ENCODE data around the gene PROSER3.

The PROSER3 gene

DNA sequence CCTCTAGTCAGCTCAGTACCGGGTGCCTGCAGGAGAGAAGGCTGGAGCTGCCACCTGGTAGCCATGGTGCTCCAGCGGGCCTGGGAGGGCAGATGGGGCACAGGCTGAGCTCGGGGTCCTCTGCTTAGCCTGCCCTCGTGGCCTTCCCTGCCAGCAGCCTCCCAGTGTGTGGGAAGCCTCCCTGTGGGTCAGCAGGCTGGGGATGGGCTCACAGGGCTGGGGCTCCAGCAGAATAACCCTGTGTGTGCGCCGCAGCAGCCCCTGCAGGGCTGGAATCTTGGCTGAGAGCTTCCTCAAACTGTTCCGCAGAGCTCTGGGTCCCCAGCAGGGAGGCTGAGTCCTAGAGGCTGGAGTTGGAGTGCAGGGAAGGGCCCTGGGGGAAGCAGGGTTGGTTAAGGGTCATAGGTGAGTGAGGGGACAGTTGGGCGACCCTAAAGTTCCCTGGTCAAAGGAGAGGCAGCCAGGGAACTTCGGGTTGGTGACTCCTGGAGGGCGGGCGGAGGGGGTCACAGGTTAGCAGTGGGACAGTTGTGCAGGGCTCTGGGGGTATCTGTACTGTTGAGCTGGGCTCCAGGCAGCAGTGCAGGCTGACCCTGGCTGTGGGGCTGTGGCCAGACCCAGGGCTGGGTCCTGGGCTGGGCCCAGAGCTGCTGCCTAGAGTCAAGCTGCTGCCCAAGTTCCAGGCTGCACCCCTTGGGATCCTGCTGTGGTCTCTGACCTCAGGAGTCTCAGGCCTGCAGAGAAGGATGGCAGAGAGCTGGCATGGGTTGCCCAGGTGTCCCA lies 31.4 kb downstream of the PROSER3 start:
- no peak for TF ChIP-seq ZBTB7A (IDR thresholded peaks at IDR 0.05; ENCODE audit: low read depth)
- no peak for TF ChIP-seq FOXM1 (IDR thresholded peaks at IDR 0.05; ENCODE audit: borderline replicate concordance, low read depth)

DNA sequence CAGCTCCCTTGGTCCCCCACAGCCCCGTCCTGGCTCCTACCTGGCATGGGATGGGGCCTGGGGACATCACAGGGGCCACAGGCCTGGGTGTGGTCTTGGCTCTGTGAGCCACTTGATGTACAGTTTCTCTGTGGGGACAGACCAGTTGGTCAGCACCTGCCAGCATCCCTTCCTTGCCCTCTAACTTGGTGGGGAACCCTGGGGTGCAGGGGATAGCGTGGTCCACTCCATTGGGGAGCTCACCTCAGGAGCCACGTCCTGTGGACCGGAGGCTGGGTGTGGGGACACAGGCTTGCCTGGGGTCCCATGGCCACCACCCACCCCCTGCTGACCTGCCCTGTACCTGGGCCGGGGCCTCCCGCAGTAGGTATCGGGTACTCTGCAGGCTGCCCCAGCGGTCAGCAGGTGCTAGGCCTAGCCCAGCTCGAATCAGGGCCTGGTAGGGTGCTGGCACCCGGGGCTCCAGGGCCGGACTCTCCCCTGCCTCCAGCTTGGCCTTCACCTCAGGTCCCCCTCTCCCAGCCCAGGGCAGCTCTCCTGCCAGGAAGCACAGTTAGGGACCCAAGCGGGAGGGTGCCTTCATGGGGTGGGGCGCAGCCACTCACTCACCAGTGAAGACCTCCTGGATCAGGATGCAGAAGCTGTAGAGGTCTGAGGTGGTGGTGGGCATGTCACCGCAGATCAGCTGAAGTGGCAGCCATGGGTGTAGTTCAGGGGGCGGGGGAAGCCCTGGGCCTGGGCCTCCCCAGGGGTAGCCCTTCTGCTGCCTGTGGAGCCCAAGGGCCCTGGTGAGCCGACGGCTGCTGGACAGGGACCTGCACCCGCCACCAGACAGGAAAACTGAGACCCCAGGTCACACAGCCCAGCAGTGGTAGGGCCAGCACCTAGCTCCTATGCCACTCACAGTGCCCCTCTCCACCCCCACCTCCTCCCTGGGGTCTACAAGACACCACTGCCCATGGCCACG lies 32.3 kb downstream of the PROSER3 start:
- TF ChIP-seq TAF1 (IDR thresholded peaks at IDR 0.05; ENCODE audit: low read depth) = no peak

GRCh38 chr19:35790981-35791813 lies 33.2 kb downstream of the PROSER3 start:
- TF ChIP-seq TEAD4 (IDR thresholded peaks at IDR 0.05) = no peak
- no peak for TF ChIP-seq EGR1 (IDR thresholded peaks at IDR 0.05)
- TF ChIP-seq CEBPB (IDR thresholded peaks at IDR 0.05) = no peak
- no peak for TF ChIP-seq FOXM1 (IDR thresholded peaks at IDR 0.05; ENCODE audit: borderline replicate concordance, low read depth)
- no peak for TF ChIP-seq YY1 (IDR thresholded peaks at IDR 0.05; ENCODE audit: low read depth)
- no peak for TF ChIP-seq CREB1 (IDR thresholded peaks at IDR 0.05; ENCODE audit: low read depth)
- no peak for TF ChIP-seq TAF1 (IDR thresholded peaks at IDR 0.05; ENCODE audit: low read depth)
- TF ChIP-seq MAX (IDR thresholded peaks at IDR 0.05) = no peak
- TF ChIP-seq USF1 (IDR thresholded peaks at IDR 0.05) = no peak
- TF ChIP-seq ZBTB7A (IDR thresholded peaks at IDR 0.05; ENCODE audit: low read depth) = no peak
- TF ChIP-seq EP300 (IDR thresholded peaks at IDR 0.05; ENCODE audit: borderline replicate concordance) = no peak
- no peak for TF ChIP-seq RAD21 (IDR thresholded peaks at IDR 0.05; ENCODE audit: low read depth)
- TF ChIP-seq NFIC (IDR thresholded peaks at IDR 0.05) = no peak
- TF ChIP-seq REST (IDR thresholded peaks at IDR 0.05; ENCODE audit: low read depth) = no peak
- TF ChIP-seq TCF12 (IDR thresholded peaks at IDR 0.05; ENCODE audit: low read depth) = no peak

DNA sequence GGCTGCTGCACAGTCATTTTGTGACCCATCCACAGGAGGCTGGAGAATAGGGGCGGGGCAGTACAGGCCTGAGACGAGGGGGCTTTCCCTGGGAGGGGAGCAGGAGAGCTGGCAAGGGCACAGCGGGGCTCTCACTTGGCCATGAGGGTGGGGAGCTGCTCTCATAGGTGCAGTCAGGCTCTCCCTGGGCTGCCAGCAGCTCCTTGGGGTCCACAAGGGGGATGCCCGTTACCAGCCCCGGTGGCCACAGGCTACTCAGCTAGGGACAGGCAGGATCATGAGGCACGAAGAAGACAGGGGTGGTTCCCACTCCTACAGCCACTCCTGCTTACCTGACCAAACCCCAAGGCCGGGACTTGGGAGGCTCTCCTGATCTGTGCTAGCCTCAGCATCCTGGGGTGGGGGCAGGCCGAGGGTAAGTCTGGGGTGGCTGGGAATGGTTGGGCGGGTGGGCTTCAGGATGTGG lies 33.9 kb downstream of the PROSER3 start:
- TF ChIP-seq FOXM1 (IDR thresholded peaks at IDR 0.05; ENCODE audit: borderline replicate concordance, low read depth) (no peak), EGR1 (IDR thresholded peaks at IDR 0.05) (no peak), EP300 (IDR thresholded peaks at IDR 0.05; ENCODE audit: borderline replicate concordance) (no peak), REST (IDR thresholded peaks at IDR 0.05; ENCODE audit: low read depth) (no peak), MAX (IDR thresholded peaks at IDR 0.05) (no peak), CREB1 (IDR thresholded peaks at IDR 0.05; ENCODE audit: low read depth) (no peak), USF1 (IDR thresholded peaks at IDR 0.05) (no peak), CEBPB (IDR thresholded peaks at IDR 0.05) (no peak), TCF12 (IDR thresholded peaks at IDR 0.05; ENCODE audit: low read depth) (no peak)

- TF ChIP-seq CEBPB (IDR thresholded peaks at IDR 0.05) (no peak), USF1 (IDR thresholded peaks at IDR 0.05) (no peak), ZBTB7A (IDR thresholded peaks at IDR 0.05; ENCODE audit: low read depth) (no peak), NFIC (IDR thresholded peaks at IDR 0.05) (no peak), REST (IDR thresholded peaks at IDR 0.05; ENCODE audit: low read depth) (no peak), RAD21 (IDR thresholded peaks at IDR 0.05; ENCODE audit: low read depth) (no peak), TCF12 (IDR thresholded peaks at IDR 0.05; ENCODE audit: low read depth) (no peak), CREB1 (IDR thresholded peaks at IDR 0.05; ENCODE audit: low read depth) (no peak), EGR1 (IDR thresholded peaks at IDR 0.05) (no peak), MAX (IDR thresholded peaks at IDR 0.05) (no peak), EP300 (IDR thresholded peaks at IDR 0.05; ENCODE audit: borderline replicate concordance) (no peak), YY1 (IDR thresholded peaks at IDR 0.05; ENCODE audit: low read depth) (no peak), TEAD4 (IDR thresholded peaks at IDR 0.05) (no peak), FOXM1 (IDR thresholded peaks at IDR 0.05; ENCODE audit: borderline replicate concordance, low read depth) (no peak), TAF1 (IDR thresholded peaks at IDR 0.05; ENCODE audit: low read depth) (no peak)
Observed at GRCh38 chr19:35792312-35792711, 34.3 kb downstream of the PROSER3 start.

Data from Ishikawa (cell line).